Suprapubic skin (tissue), 3 donors: Measurements from ENCODE around the gene UBA1.

Experiments used
- EP300 ChIP-seq: sonication (generic); formaldehyde crosslinking; IDR thresholded peaks from one replicate; pipeline ENCODE4 v1.6.1; 2017; ENCODE audit warnings: antibody characterized with exemption
- POLR2A ChIP-seq, 2 donors: fragments of 450-650 bp; IDR thresholded peaks; one replicate each; pipeline ENCODE4 v1.6.1; 2017; ENCODE audit warnings: antibody characterized with exemption in 2 of 2, mild to moderate bottlenecking in 2 of 2, moderate library complexity in 2 of 2
- TF ChIP-seq, protein P1 (sequence below), 2 donors: fragments of 200-600 bp in 1 of 2; fragments of 450-650 bp in 1 of 2; sonication (generic) in 1 of 2; IDR thresholded peaks; one replicate each; pipeline ENCODE4 v1.5.1; 2016 to 2019; ENCODE audit warnings: antibody characterized with exemption in 2 of 2, mild to moderate bottlenecking in 1 of 2, moderate library complexity in 1 of 2

GRCh38 chrX:47199286-47199685 is 5.7 kb downstream of the UBA1 start:
- TF ChIP-seq, protein P1, sequence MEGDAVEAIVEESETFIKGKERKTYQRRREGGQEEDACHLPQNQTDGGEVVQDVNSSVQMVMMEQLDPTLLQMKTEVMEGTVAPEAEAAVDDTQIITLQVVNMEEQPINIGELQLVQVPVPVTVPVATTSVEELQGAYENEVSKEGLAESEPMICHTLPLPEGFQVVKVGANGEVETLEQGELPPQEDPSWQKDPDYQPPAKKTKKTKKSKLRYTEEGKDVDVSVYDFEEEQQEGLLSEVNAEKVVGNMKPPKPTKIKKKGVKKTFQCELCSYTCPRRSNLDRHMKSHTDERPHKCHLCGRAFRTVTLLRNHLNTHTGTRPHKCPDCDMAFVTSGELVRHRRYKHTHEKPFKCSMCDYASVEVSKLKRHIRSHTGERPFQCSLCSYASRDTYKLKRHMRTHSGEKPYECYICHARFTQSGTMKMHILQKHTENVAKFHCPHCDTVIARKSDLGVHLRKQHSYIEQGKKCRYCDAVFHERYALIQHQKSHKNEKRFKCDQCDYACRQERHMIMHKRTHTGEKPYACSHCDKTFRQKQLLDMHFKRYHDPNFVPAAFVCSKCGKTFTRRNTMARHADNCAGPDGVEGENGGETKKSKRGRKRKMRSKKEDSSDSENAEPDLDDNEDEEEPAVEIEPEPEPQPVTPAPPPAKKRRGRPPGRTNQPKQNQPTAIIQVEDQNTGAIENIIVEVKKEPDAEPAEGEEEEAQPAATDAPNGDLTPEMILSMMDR (IDR thresholded peaks at IDR 0.05), result no peak
- TF ChIP-seq POLR2A (IDR thresholded peaks at IDR 0.05) (no peak), EP300 (no peak)
